Vagina (tissue), 2 donors: ENCODE results near the gene ANO7. TPM values are rescaled to one million over a fixed set of nuclear protein-coding genes. Genes with fewer than 3 reads are reported as not detected.
A peak's percentile ranks its signal among the peaks of the same experiment; 100 is the strongest.

ENCODE experiments used
- DNase-seq, 2 donors: peaks; one replicate each; pipeline ENCODE4 v3.0.0-alpha.2; 2017; ENCODE audit errors: extremely low spot score in 2 of 2
- H3K27ac ChIP-seq: fragments of 200-600 bp; sonication (generic); one replicate; pipeline ENCODE4 v1.5.1; 2019
- H3K27me3 ChIP-seq: fragments of 200-600 bp; sonication (generic); one replicate; pipeline ENCODE4 v1.5.1; 2019
- H3K36me3 ChIP-seq, 2 donors: fragments of 200-600 bp; sonication (generic); one replicate each; pipeline ENCODE4 v1.5.1; 2017 to 2019
- H3K4me1 ChIP-seq: fragments of 200-600 bp; sonication (generic); one replicate; pipeline ENCODE4 v1.5.1; 2019
- H3K4me3 ChIP-seq, 2 donors: fragments of 200-600 bp; sonication (generic); 1 replicate in 1 of 2; 2 replicates in 1 of 2; pipeline ENCODE4 v1.5.1; 2016 to 2019
- H3K9me3 ChIP-seq: fragments of 200-600 bp; sonication (generic); one replicate; pipeline ENCODE4 v1.5.1; 2019
- POLR2A ChIP-seq, 2 donors: fragments of 450-650 bp; IDR thresholded peaks; one replicate each; pipeline ENCODE4 v1.6.1; 2017; ENCODE audit warnings: antibody characterized with exemption in 2 of 2, mild to moderate bottlenecking in 2 of 2, moderate library complexity in 2 of 2
- POLR2AphosphoS5 ChIP-seq, 2 donors: sonication (generic); formaldehyde crosslinking; IDR thresholded peaks; one replicate each; pipeline ENCODE4 v1.9.0; 2017; ENCODE audit warnings: antibody characterized with exemption in 2 of 2, mild to moderate bottlenecking in 2 of 2, low read depth in 1 of 2; ENCODE audit not compliant: insufficient read depth in 1 of 2
- intact Hi-C: fragments of 100-400 bp; cut with DNase I; formaldehyde crosslinking; loops from one replicate; pipeline ENCODE4 v1.15.1; 2023
- total RNA-seq: library from RNA; depleted of rRNA; stranded (reverse); fragments of >200 nt; gene quantifications from one replicate; pipeline ENCODE4 v1.2.3, GENCODE V29; 2016
- TF ChIP-seq, protein P1 (sequence below), 3 experiments: fragments of 450-650 bp in 2 of 3; fragments of 200-600 bp in 1 of 3; sonication (generic) in 1 of 3; IDR thresholded peaks; one replicate each; pipeline ENCODE4 v1.5.1; 2017 to 2019; ENCODE audit warnings: antibody characterized with exemption in 3 of 3, mild to moderate bottlenecking in 2 of 3, moderate library complexity in 2 of 3

Gene ANO7
- total RNA-seq, 1 donor from 2014 or later, result 0.98 TPM

DNA sequence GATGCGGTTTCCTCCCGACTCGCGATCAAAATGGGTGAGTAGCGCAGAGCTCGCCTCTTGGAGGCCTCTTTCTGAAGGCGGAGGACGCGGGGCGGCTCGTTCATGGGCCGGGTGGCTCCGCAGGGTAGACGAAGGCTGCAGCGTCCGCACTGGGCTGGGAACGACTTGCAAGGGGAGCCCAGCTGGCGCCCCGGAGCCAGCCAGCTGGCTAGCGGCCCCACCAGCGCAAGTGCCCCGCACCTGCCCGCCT lies 38.9 kb upstream of the ANO7 start:
- peak overlapping the region; percentile 4 for H3K27ac ChIP-seq
- H3K9me3 ChIP-seq, result no peaks in the 10 kb centered on the region
- peaks cover 27% of the 10 kb centered on the region for H3K4me1 ChIP-seq
- DNase-seq, result no peak
- TF ChIP-seq POLR2A (IDR thresholded peaks at IDR 0.05), result no peak
- no peak for TF ChIP-seq POLR2AphosphoS5 (IDR thresholded peaks at IDR 0.05; ENCODE audit: insufficient read depth in 1 of 2, low read depth in 1 of 2)
- intact Hi-C loops, result no loop called here
- no peaks in the 10 kb centered on the region for H3K36me3 ChIP-seq
- H3K4me3 ChIP-seq, result peak overlapping the region; percentile 94 to 100
- H3K27me3 ChIP-seq, result no peaks in the 10 kb centered on the region

DNA sequence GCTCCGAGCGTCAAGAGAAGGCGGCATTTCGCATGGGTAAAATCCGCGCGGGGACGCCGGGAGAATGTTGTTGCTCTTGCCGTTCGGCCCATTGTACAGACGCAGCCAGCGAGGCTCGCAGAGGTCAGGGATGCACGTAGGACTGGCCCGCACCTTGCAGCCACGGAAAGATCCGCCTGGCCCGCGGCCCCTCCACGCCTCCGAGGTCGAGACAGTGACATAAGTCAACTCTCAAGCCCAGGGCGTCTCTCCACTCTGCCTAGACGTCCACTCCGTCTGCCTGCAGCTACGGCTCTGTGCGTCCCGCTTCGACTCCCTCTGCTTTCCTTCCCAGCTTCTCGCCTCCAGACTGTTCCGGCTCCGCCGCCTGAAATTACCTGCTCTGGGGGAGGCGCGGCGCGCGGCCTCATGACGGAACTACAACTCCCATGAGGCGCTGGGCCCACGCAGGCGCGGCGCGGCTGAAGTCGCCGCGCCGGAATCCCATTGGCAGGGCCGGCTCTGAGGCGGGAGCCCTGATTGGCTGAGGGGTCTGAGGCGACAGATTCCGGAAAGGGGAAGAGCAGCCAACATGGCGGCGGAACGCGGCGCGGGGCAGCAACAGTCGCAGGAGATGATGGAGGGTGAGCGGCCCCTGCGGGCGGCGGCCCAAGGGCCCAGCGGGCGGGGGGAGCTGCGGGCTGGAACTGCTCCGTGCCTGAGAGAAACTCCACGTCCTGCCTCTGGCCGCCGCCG lies 38.4 kb upstream of the ANO7 start, which contains the start of gene PPP1R7:
Gene PPP1R7 (plus strand): TSS at position 543 of the 735 bp plus-strand sequence. CDS start 29 bp downstream, at position 572.
- TF ChIP-seq, protein P1, sequence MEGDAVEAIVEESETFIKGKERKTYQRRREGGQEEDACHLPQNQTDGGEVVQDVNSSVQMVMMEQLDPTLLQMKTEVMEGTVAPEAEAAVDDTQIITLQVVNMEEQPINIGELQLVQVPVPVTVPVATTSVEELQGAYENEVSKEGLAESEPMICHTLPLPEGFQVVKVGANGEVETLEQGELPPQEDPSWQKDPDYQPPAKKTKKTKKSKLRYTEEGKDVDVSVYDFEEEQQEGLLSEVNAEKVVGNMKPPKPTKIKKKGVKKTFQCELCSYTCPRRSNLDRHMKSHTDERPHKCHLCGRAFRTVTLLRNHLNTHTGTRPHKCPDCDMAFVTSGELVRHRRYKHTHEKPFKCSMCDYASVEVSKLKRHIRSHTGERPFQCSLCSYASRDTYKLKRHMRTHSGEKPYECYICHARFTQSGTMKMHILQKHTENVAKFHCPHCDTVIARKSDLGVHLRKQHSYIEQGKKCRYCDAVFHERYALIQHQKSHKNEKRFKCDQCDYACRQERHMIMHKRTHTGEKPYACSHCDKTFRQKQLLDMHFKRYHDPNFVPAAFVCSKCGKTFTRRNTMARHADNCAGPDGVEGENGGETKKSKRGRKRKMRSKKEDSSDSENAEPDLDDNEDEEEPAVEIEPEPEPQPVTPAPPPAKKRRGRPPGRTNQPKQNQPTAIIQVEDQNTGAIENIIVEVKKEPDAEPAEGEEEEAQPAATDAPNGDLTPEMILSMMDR (IDR thresholded peaks at IDR 0.05), result no peak
- TF ChIP-seq POLR2A (IDR thresholded peaks at IDR 0.05), result peak in 1 of 2 donors; percentile 36
- peak; percentile 85 to 86 for TF ChIP-seq POLR2AphosphoS5 (IDR thresholded peaks at IDR 0.05; ENCODE audit: insufficient read depth in 1 of 2, low read depth in 1 of 2)
- intact Hi-C loops, result no loop called here
- Histone ChIP-seq H3K4me1 (peaks cover 27% of the 10 kb centered on the region), H3K27ac (peak within 1 kb of the TSS; percentile 73), H3K9me3 (no peaks in the 10 kb centered on the region), H3K4me3 (peak within 1 kb of the TSS; percentile 94 to 100), H3K27me3 (no peaks in the 10 kb centered on the region), H3K36me3 (no peaks in the 10 kb centered on the region)
- peak in 1 of 2 donors; percentile 96 for DNase-seq

DNA sequence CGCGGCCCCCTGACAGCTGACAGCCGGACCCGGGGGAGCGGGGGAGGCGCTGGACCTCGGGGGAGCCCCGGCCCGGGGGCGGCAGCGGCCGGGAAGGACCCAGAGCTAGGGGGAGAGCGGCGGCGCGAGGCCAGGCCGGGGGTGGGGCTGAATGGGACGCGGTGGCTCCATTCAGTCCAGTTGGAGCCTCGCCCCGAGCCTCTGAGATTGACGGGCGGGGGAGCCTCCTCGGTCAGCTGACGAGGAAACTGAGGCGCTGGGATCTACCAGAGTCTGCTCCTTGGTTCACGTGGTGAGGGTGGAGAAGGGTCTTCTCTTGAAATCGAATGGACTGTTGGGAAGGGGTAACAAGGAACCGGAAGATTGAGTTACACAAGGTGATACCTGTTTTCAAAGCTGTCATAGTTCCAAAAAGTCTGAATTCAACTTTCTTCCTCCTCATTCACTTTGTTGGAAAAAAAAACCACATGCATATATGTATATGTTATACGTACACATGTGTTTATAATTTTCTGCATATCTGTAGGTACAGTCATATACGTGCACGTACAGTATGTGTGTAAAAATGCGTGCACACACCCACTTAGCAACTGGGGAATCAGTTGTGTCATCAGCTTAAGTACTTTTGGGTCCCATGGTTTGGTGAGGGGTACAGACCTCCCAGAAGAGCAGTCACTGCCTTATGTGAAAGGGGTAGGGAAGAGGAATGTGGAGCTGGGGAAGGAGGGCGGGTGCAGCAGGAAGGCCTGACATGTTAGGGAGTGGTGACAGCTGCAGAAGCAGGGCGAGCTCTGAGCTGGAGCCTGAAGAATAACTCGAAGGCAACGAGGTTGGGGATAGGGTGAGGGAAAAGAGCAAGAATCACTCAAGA lies 37.6 kb upstream of the ANO7 start:
- Histone ChIP-seq H3K9me3 (no peaks in the 10 kb centered on the region), H3K36me3 (no peaks in the 10 kb centered on the region), H3K4me1 (peaks cover 27% of the 10 kb centered on the region), H3K27ac (peak overlapping the region; percentile 73), H3K4me3 (peak overlapping the region; percentile 94 to 100), H3K27me3 (no peaks in the 10 kb centered on the region)
- TF ChIP-seq POLR2AphosphoS5 (IDR thresholded peaks at IDR 0.05; ENCODE audit: insufficient read depth in 1 of 2, low read depth in 1 of 2) (no peak), POLR2A (IDR thresholded peaks at IDR 0.05) (no peak)
- TF ChIP-seq, protein P1 (IDR thresholded peaks at IDR 0.05), result no peak
- DNase-seq, result no peak
- intact Hi-C loops, result no loop called here

DNA sequence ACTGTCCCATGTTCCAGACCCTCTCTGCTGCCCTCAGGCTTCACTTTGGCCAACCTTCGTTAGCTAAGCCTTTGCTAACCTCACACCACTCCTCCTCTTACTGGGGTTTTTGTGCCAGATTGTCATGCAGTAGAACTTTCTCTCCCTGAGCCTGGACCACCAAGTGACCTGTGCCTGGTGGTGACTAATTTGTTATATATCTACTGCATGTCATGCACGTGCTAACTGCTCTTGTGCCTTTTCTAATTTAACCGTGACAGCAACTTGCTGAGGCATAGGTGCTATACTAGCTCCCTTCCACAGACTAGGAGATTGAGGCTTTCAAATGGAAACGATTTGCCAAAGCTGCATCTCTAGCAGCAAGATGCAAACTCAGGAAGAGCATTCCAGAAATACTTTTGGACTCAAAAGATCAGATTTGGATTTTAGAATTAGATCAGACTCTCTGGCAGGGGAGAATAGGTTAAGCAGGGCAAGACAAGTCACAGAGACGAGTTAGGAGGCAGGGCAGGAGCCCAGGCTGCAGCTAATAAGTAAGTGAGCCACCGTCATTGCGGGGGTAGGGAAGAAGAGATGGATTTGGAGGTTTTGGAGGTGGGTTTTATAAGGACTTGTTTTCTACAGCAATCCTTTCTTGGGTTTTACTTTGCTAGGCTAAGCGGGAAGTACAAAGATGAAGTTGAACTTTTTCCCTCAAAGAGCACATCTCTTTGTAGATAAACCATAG lies 36.4 kb upstream of the ANO7 start:
- TF ChIP-seq, protein P1 (IDR thresholded peaks at IDR 0.05), result no peak
- TF ChIP-seq POLR2AphosphoS5 (IDR thresholded peaks at IDR 0.05; ENCODE audit: insufficient read depth in 1 of 2, low read depth in 1 of 2) (no peak), POLR2A (IDR thresholded peaks at IDR 0.05) (no peak)
- Histone ChIP-seq H3K4me3 (no peak overlapping the region), H3K36me3 (no peaks in the 10 kb centered on the region), H3K4me1 (peaks cover 27% of the 10 kb centered on the region), H3K27ac (no peak overlapping the region), H3K9me3 (no peaks in the 10 kb centered on the region), H3K27me3 (no peaks in the 10 kb centered on the region)
- intact Hi-C loops, result no loop called here
- DNase-seq, result no peak

DNA sequence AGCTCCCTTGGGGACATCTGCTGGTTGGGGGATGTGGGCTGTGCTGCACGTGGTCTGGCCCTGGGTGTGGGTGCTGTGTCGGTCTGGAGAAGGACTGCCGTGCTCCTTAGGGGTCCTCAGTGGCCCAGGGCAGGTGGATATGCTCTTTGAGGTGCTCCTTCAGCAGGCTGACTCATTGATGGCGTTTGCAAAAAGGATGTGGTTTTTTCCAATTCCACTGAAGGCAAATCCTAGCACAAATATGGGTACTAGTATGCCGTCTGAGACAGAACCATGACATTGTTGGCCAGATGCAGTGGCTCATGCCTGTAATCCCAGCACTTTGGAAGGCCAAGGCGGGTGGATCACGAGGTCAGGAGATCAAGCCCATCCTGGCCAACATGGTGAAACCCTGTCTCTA lies 34.9 kb upstream of the ANO7 start:
- H3K36me3 ChIP-seq, result peaks cover 0 to 9% of the 10 kb centered on the region in 2 donors
- H3K27ac ChIP-seq, result no peak overlapping the region
- no peak overlapping the region for H3K4me3 ChIP-seq
- intact Hi-C loops, result no loop called here
- H3K9me3 ChIP-seq, result no peaks in the 10 kb centered on the region
- DNase-seq, result no peak
- no peak for TF ChIP-seq POLR2AphosphoS5 (IDR thresholded peaks at IDR 0.05; ENCODE audit: insufficient read depth in 1 of 2, low read depth in 1 of 2)
- TF ChIP-seq POLR2A (IDR thresholded peaks at IDR 0.05), result no peak
- TF ChIP-seq, protein P1 (IDR thresholded peaks at IDR 0.05), result no peak
- no peaks in the 10 kb centered on the region for H3K27me3 ChIP-seq
- H3K4me1 ChIP-seq, result peaks cover 21% of the 10 kb centered on the region
